Prostate gland (tissue), 2 donors: Measurements from ENCODE around the gene MYL10. TPM values are rescaled to one million over a fixed set of nuclear protein-coding genes. Genes with fewer than 3 reads are reported as not detected.

Experiments used
- DNase-seq: peaks from one replicate; pipeline ENCODE4 v3.0.0-alpha.2; 2019; ENCODE audit warnings: low spot score
- H3K27ac ChIP-seq, 2 donors: fragments of 200-600 bp; sonication (generic); 2 replicates each; pipeline ENCODE4 v1.5.1; 2017 to 2019
- H3K27me3 ChIP-seq: fragments of 200-600 bp; sonication (generic); replicated peaks from 2 replicates; pipeline ENCODE4 v1.5.1; 2019; ENCODE audit not compliant: insufficient read depth
- H3K36me3 ChIP-seq, 2 donors: fragments of 200-600 bp; sonication (generic); 1 replicate in 1 of 2; 2 replicates in 1 of 2; pipeline versions ENCODE4 v1.5.1 to v1.8.1; 2017 to 2019
- H3K4me1 ChIP-seq: fragments of 200-600 bp; sonication (generic); replicated peaks from 2 replicates; pipeline ENCODE4 v1.5.1; 2019
- H3K4me3 ChIP-seq, 2 donors: fragments of 200-600 bp; sonication (generic); 2 replicates each; pipeline ENCODE4 v1.5.1; 2017 to 2019
- H3K9me3 ChIP-seq: fragments of 200-600 bp; sonication (generic); 2 replicates; pipeline ENCODE4 v1.5.1; 2017
- CTCF ChIP-seq, 4 experiments: fragments of 200-600 bp in 2 of 4; fragments of 450-650 bp in 2 of 4; sonication (generic) in 2 of 4; IDR thresholded peaks; 1 replicate in 3 of 4; 2 replicates in 1 of 4; pipeline ENCODE4 v1.5.1; 2016 to 2019; ENCODE audit warnings: antibody characterized with exemption in 4 of 4, mild to moderate bottlenecking in 2 of 4, moderate library complexity in 2 of 4
- POLR2A ChIP-seq: fragments of 450-650 bp; IDR thresholded peaks from one replicate; pipeline ENCODE4 v1.6.1; 2016; ENCODE audit warnings: antibody characterized with exemption, mild to moderate bottlenecking
- POLR2AphosphoS5 ChIP-seq: sonication (generic); formaldehyde crosslinking; IDR thresholded peaks from one replicate; pipeline ENCODE4 v1.6.1; 2017; ENCODE audit warnings: antibody characterized with exemption
- WGBS: methylation state at CpG from one replicate; pipeline ENCODE4 v1.1.5; 2018; 5-methylcytosine and 5-hydroxymethylcytosine counted together
- intact Hi-C: fragments of 100-400 bp; cut with DNase I; formaldehyde crosslinking; loops from one replicate; pipeline ENCODE4 v1.14.2; 2022
- total RNA-seq, 2 donors: library from RNA; depleted of rRNA; stranded (reverse); fragments of >200 nt; gene quantifications; one replicate each; pipeline ENCODE4 v1.1.0, GENCODE V29; 2016

MYL10 gene
- total RNA-seq, 2 donors from 2014 or later: not detected

GRCh38 chr7:101676062-101676598 is 47.0 kb upstream of the MYL10 start:
- TF ChIP-seq POLR2A (no peak), POLR2AphosphoS5 (no peak)
- 81% methylated on average over 16 of the region's 16 CpGs for WGBS
- Histone ChIP-seq H3K4me3 (no peak overlapping the region), H3K9me3 (no peaks in the 10 kb centered on the region), H3K36me3 (no peaks in the 10 kb centered on the region), H3K27me3 (no peaks in the 10 kb centered on the region), H3K27ac (no peak overlapping the region), H3K4me1 (no peaks in the 10 kb centered on the region)
- intact Hi-C loops: no loop called here
- no peak for DNase-seq

- H3K27ac ChIP-seq: no peak overlapping the region
- no peak overlapping the region for H3K4me3 ChIP-seq
- H3K4me1 ChIP-seq: no peaks in the 10 kb centered on the region
- H3K36me3 ChIP-seq: no peaks in the 10 kb centered on the region
- TF ChIP-seq POLR2AphosphoS5: no peak
- WGBS: 89% methylated on average over 3 of the region's 3 CpGs
- peaks cover 2% of the 10 kb centered on the region for H3K27me3 ChIP-seq
- DNase-seq: no peak
- no peaks in the 10 kb centered on the region for H3K9me3 ChIP-seq
- intact Hi-C loops: no loop called here
These were observed 45.3 kb upstream of the MYL10 start for GRCh38 chr7:101674439-101674838.

GRCh38 chr7:101673951-101674350 is 44.9 kb upstream of the MYL10 start:
- H3K4me1 ChIP-seq: no peaks in the 10 kb centered on the region
- H3K27ac ChIP-seq: no peak overlapping the region
- 93% methylated on average over 5 of the region's 5 CpGs for WGBS
- peaks cover 2% of the 10 kb centered on the region for H3K27me3 ChIP-seq
- no peak overlapping the region for H3K4me3 ChIP-seq
- no peak for DNase-seq
- no peak for TF ChIP-seq CTCF (IDR thresholded peaks at IDR 0.05)
- no peak for TF ChIP-seq POLR2AphosphoS5
- TF ChIP-seq POLR2A: no peak
- no peaks in the 10 kb centered on the region for H3K9me3 ChIP-seq
- intact Hi-C loops: no loop called here
- no peaks in the 10 kb centered on the region for H3K36me3 ChIP-seq

GRCh38 chr7:101673315-101673714 is 44.2 kb upstream of the MYL10 start:
- H3K27me3 ChIP-seq: peaks cover 2% of the 10 kb centered on the region
- H3K4me3 ChIP-seq: no peak overlapping the region
- no peaks in the 10 kb centered on the region for H3K9me3 ChIP-seq
- no peaks in the 10 kb centered on the region for H3K36me3 ChIP-seq
- H3K4me1 ChIP-seq: no peaks in the 10 kb centered on the region
- TF ChIP-seq POLR2AphosphoS5 (no peak), POLR2A (no peak), CTCF (IDR thresholded peaks at IDR 0.05) (no peak)
- DNase-seq: no peak
- no peak overlapping the region for H3K27ac ChIP-seq
- intact Hi-C loops: no loop called here

GRCh38 chr7:101671371-101672356 is 42.6 kb upstream of the MYL10 start:
- intact Hi-C loops: no loop called here
- TF ChIP-seq CTCF (IDR thresholded peaks at IDR 0.05) (no peak), POLR2A (no peak), POLR2AphosphoS5 (no peak)
- Histone ChIP-seq H3K27me3 (peaks cover 2% of the 10 kb centered on the region), H3K27ac (no peak overlapping the region), H3K4me1 (no peaks in the 10 kb centered on the region), H3K4me3 (no peak overlapping the region), H3K36me3 (no peaks in the 10 kb centered on the region), H3K9me3 (no peaks in the 10 kb centered on the region)
- WGBS: 83% methylated on average over 12 of the region's 12 CpGs
- no peak for DNase-seq
